ENCODE results near the gene SAMHD1.

DNA sequence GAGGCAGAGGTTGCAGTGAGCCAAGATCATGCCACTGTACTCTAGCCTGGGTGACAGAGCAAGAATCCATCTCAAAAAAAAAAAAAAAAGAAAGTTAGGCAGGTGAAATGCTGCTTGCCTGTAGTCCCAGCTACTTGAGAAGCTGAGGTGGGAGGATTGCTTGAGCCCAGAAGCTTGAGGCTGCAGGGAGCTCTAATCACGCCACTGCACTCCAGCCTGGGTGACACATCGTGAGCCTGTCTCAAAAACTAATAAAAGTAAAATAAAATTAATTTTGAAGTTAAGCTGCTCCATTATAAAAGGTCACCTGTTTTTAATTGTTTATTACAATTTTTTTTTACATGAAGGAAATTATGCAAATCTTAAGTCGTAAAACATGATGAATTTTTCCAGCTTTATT is 23.2 kb upstream of the SAMHD1 start:
- TF ChIP-seq, protein P1, sequence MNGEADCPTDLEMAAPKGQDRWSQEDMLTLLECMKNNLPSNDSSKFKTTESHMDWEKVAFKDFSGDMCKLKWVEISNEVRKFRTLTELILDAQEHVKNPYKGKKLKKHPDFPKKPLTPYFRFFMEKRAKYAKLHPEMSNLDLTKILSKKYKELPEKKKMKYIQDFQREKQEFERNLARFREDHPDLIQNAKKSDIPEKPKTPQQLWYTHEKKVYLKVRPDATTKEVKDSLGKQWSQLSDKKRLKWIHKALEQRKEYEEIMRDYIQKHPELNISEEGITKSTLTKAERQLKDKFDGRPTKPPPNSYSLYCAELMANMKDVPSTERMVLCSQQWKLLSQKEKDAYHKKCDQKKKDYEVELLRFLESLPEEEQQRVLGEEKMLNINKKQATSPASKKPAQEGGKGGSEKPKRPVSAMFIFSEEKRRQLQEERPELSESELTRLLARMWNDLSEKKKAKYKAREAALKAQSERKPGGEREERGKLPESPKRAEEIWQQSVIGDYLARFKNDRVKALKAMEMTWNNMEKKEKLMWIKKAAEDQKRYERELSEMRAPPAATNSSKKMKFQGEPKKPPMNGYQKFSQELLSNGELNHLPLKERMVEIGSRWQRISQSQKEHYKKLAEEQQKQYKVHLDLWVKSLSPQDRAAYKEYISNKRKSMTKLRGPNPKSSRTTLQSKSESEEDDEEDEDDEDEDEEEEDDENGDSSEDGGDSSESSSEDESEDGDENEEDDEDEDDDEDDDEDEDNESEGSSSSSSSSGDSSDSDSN (IDR thresholded peaks at IDR 0.05; ENCODE audit: borderline replicate concordance in 1 of 2, low read depth in 2 of 2, low read length in 2 of 2): no peak
- TF ChIP-seq POLR2AphosphoS5 (IDR thresholded peaks at IDR 0.05; ENCODE audit: control insufficient read depth, insufficient read depth, low read depth, low read length): no peak
- TF ChIP-seq, protein P2, sequence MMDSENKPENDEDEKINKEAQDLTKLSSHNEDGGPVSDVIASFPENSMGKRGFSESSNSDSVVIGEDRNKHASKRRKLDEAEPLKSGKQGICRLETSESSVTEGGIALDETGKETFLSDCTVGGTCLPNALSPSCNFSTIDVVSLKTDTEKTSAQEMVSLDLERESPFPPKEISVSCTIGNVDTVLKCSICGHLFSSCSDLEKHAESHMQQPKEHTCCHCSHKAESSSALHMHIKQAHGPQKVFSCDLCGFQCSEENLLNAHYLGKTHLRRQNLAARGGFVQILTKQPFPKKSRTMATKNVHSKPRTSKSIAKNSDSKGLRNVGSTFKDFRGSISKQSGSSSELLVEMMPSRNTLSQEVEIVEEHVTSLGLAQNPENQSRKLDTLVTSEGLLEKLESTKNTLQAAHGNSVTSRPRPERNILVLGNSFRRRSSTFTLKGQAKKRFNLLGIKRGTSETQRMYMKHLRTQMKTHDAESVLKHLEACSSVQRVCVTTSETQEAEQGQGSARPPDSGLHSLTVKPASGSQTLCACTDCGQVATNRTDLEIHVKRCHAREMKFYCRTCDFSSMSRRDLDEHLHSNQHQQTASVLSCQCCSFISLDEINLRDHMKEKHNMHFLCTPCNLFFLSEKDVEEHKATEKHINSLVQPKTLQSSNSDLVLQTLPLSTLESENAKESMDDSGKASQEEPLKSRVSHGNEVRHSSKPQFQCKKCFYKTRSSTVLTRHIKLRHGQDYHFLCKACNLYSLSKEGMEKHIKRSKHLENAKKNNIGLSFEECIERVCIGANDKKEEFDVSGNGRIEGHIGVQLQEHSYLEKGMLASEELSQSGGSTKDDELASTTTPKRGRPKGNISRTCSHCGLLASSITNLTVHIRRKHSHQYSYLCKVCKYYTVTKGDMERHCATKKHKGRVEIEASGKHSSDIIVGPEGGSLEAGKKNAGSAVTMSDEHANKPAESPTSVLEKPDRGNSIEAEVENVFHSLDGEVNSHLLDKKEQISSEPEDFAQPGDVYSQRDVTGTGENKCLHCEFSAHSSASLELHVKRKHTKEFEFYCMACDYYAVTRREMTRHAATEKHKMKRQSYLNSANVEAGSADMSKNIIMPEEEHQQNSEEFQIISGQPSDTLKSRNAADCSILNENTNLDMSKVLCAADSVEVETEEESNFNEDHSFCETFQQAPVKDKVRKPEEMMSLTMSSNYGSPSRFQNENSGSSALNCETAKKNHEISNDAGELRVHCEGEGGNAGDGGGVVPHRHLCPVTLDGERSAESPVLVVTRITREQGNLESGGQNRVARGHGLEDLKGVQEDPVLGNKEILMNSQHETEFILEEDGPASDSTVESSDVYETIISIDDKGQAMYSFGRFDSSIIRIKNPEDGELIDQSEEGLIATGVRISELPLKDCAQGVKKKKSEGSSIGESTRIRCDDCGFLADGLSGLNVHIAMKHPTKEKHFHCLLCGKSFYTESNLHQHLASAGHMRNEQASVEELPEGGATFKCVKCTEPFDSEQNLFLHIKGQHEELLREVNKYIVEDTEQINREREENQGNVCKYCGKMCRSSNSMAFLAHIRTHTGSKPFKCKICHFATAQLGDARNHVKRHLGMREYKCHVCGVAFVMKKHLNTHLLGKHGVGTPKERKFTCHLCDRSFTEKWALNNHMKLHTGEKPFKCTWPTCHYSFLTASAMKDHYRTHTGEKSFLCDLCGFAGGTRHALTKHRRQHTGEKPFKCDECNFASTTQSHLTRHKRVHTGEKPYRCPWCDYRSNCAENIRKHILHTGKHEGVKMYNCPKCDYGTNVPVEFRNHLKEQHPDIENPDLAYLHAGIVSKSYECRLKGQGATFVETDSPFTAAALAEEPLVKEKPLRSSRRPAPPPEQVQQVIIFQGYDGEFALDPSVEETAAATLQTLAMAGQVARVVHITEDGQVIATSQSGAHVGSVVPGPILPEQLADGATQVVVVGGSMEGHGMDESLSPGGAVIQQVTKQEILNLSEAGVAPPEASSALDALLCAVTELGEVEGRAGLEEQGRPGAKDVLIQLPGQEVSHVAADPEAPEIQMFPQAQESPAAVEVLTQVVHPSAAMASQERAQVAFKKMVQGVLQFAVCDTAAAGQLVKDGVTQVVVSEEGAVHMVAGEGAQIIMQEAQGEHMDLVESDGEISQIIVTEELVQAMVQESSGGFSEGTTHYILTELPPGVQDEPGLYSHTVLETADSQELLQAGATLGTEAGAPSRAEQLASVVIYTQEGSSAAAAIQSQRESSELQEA (IDR thresholded peaks at IDR 0.05; ENCODE audit: low read depth): no peak
- TF ChIP-seq ZNF274 (IDR thresholded peaks at IDR 0.05; ENCODE audit: borderline replicate concordance, low read depth, low read length): no peak
- TF ChIP-seq, protein P3, sequence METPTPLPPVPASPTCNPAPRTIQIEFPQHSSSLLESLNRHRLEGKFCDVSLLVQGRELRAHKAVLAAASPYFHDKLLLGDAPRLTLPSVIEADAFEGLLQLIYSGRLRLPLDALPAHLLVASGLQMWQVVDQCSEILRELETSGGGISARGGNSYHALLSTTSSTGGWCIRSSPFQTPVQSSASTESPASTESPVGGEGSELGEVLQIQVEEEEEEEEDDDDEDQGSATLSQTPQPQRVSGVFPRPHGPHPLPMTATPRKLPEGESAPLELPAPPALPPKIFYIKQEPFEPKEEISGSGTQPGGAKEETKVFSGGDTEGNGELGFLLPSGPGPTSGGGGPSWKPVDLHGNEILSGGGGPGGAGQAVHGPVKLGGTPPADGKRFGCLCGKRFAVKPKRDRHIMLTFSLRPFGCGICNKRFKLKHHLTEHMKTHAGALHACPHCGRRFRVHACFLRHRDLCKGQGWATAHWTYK (CRISPR knock-in tag; IDR thresholded peaks at IDR 0.05): no peak
- no peak for TF ChIP-seq ELF4 (CRISPR knock-in tag; IDR thresholded peaks at IDR 0.05)
- TF ChIP-seq CREB1 (IDR thresholded peaks at IDR 0.05): no peak
- no peak for TF ChIP-seq CREB1 (CRISPR knock-in tag; IDR thresholded peaks at IDR 0.05)

Measured in K562 (cell line).